HepG2 (cell line): Measurements from ENCODE around the gene NEK3. TPM values are rescaled to one million over a fixed set of nuclear protein-coding genes. Genes with fewer than 3 reads are reported as not detected.

Source experiments
- EEA1 ChIP-seq: sonication (generic); formaldehyde crosslinking; IDR thresholded peaks from 2 replicates; pipeline ENCODE4 v1.5.1; 2020; ENCODE audit warnings: mild to moderate bottlenecking, missing genetic modification reagents, borderline replicate concordance
- KAT7 ChIP-seq: IDR thresholded peaks from 2 replicates; pipeline ENCODE4 v1.6.1; 2018; ENCODE audit warnings: borderline replicate concordance, missing compliant biosample characterization
- MYC ChIP-seq: sonication (generic); formaldehyde crosslinking; IDR thresholded peaks from 2 replicates; pipeline ENCODE4 v1.9.0; 2021; ENCODE audit warnings: missing genetic modification reagents, borderline replicate concordance
- NCOA2 ChIP-seq: sonication (generic); formaldehyde crosslinking; IDR thresholded peaks from 2 replicates; pipeline ENCODE4 v1.8.0; 2022; ENCODE audit warnings: inconsistent platforms
- NR2F6 ChIP-seq, 2 experiments: IDR thresholded peaks; 2 replicates each; pipeline ENCODE4 v1.6.1; 2016; ENCODE audit warnings: antibody characterized with exemption in 1 of 2, mild to moderate bottlenecking in 1 of 2
- PITX1 ChIP-seq: sonication (generic); formaldehyde crosslinking; IDR thresholded peaks from 2 replicates; pipeline ENCODE4 v1.5.1; 2020; ENCODE audit warnings: mild to moderate bottlenecking, missing genetic modification reagents
- POLR2G ChIP-seq: fragments of 200-400 bp; formaldehyde crosslinking; IDR thresholded peaks from 2 replicates; pipeline ENCODE4 v1.6.1; 2018; ENCODE audit warnings: mild to moderate bottlenecking, low read depth, low read length, moderate library complexity
- ZNF382 ChIP-seq: sonication (generic); formaldehyde crosslinking; IDR thresholded peaks from 2 replicates; pipeline ENCODE4 v1.5.0; 2020; ENCODE audit warnings: missing genetic modification reagents, mild to moderate bottlenecking, borderline replicate concordance
- polyA plus RNA-seq, 8 experiments: library from polyadenylated mRNA; depleted of rRNA in 3 of 8; stranded (reverse) in 7 of 8; unstranded in 1 of 8; fragments of >200 nt; fragmentation: Illumina TruSeq in 4 of 8; extraction: Trizol in 4 of 8; gene quantifications; 2 replicates each; pipeline versions ENCODE4 v1.2.1 to v1.2.3, GENCODE V29; 2011 to 2016; ENCODE audit warnings: low read depth in 4 of 8, missing spikeins in 1 of 8, mixed read lengths in 1 of 8; ENCODE audit not compliant: insufficient read depth in 1 of 8
- total RNA-seq, 5 experiments: library from RNA; depleted of rRNA; stranded (reverse); fragments of >200 nt; fragmentation: Illumina TruSeq; extraction: Trizol; gene quantifications; 2 replicates each; pipeline ENCODE4 v1.2.3, GENCODE V29; 2016; ENCODE audit warnings: low read depth in 1 of 5
- TF ChIP-seq, protein P1 (sequence below): sonication (generic); formaldehyde crosslinking; IDR thresholded peaks from 2 replicates; pipeline ENCODE4 v1.5.1; 2020; ENCODE audit warnings: mild to moderate bottlenecking, missing genetic modification reagents, borderline replicate concordance
- TF ChIP-seq, protein P2 (sequence below): sonication (generic); formaldehyde crosslinking; IDR thresholded peaks from 2 replicates; pipeline ENCODE4 v1.5.0; 2020; ENCODE audit warnings: missing genetic modification reagents
- TF ChIP-seq, protein P3 (sequence below): sonication (generic); formaldehyde crosslinking; IDR thresholded peaks from 2 replicates; pipeline ENCODE4 v1.4.0; 2020; ENCODE audit warnings: missing genetic modification reagents
- TF ChIP-seq, protein P4 (sequence below): fragments of 450-650 bp; IDR thresholded peaks from 2 replicates; pipeline ENCODE4 v1.6.1; 2017; ENCODE audit warnings: mild to moderate bottlenecking
- TF ChIP-seq, protein P5 (sequence below): sonication (generic); formaldehyde crosslinking; conservative IDR thresholded peaks from 2 replicates; pipeline ENCODE4 v1.4.0; 2020; ENCODE audit warnings: missing genetic modification reagents
- TF ChIP-seq, protein P6 (sequence below): fragments of 450-650 bp; IDR thresholded peaks from 2 replicates; pipeline ENCODE4 v1.6.1; 2017

NEK3 gene
- total and polyA plus RNA-seq, 2 of the 13 experiments (the other 11 are each of a cell fraction or from before 2014, with no cell fraction given), result 36.7 to 68.2 TPM

DNA sequence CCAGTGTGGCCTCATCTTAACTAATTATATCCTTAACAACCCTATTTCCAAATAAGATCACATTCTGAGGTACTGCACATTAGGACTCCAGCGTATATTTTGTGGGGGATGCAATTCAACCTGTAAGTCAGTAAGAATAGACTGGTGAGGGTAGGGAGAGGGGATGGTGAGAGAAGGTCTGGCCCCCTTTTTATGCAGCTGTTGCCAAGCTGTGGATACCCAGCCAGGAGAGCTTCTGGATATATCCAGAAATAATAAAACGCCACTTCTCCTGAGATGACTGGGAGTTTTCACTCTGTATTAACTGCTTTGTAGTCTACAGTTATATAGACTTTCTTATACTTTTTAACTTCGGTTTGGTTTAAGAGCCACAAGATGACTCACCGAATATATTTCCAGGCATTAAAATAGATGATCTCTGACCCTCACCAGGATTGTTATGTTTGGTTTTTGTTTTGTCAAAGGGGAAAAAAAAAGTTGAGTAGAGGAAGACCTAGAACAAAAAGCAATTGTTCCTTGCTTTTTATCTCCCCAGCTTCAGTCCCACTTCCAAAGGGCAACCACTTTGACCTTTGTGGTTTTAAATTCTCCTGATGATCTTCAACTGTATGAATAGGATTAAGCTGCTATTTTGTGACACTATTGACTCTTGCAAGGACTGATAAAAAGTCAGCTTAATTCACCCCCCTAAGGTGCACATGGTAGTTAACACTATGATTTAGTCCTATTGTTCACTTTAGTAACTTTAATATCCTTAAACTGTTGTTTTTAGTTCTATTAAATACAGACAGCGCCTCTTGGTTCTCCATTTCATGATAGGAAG is 3.1 kb upstream of the NEK3 start (continued):
- TF ChIP-seq, protein P1, sequence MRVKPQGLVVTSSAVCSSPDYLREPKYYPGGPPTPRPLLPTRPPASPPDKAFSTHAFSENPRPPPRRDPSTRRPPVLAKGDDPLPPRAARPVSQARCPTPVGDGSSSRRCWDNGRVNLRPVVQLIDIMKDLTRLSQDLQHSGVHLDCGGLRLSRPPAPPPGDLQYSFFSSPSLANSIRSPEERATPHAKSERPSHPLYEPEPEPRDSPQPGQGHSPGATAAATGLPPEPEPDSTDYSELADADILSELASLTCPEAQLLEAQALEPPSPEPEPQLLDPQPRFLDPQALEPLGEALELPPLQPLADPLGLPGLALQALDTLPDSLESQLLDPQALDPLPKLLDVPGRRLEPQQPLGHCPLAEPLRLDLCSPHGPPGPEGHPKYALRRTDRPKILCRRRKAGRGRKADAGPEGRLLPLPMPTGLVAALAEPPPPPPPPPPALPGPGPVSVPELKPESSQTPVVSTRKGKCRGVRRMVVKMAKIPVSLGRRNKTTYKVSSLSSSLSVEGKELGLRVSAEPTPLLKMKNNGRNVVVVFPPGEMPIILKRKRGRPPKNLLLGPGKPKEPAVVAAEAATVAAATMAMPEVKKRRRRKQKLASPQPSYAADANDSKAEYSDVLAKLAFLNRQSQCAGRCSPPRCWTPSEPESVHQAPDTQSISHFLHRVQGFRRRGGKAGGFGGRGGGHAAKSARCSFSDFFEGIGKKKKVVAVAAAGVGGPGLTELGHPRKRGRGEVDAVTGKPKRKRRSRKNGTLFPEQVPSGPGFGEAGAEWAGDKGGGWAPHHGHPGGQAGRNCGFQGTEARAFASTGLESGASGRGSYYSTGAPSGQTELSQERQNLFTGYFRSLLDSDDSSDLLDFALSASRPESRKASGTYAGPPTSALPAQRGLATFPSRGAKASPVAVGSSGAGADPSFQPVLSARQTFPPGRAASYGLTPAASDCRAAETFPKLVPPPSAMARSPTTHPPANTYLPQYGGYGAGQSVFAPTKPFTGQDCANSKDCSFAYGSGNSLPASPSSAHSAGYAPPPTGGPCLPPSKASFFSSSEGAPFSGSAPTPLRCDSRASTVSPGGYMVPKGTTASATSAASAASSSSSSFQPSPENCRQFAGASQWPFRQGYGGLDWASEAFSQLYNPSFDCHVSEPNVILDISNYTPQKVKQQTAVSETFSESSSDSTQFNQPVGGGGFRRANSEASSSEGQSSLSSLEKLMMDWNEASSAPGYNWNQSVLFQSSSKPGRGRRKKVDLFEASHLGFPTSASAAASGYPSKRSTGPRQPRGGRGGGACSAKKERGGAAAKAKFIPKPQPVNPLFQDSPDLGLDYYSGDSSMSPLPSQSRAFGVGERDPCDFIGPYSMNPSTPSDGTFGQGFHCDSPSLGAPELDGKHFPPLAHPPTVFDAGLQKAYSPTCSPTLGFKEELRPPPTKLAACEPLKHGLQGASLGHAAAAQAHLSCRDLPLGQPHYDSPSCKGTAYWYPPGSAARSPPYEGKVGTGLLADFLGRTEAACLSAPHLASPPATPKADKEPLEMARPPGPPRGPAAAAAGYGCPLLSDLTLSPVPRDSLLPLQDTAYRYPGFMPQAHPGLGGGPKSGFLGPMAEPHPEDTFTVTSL (CRISPR knock-in tag), result peak; percentile 28; the same call in 1 of the 2 replicates
- no peak for TF ChIP-seq MYC (CRISPR knock-in tag)
- TF ChIP-seq KAT7 (CRISPR knock-in tag), result no peak
- TF ChIP-seq, protein P2, sequence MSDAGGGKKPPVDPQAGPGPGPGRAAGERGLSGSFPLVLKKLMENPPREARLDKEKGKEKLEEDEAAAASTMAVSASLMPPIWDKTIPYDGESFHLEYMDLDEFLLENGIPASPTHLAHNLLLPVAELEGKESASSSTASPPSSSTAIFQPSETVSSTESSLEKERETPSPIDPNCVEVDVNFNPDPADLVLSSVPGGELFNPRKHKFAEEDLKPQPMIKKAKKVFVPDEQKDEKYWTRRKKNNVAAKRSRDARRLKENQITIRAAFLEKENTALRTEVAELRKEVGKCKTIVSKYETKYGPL (CRISPR knock-in tag), result no peak
- TF ChIP-seq, protein P3, sequence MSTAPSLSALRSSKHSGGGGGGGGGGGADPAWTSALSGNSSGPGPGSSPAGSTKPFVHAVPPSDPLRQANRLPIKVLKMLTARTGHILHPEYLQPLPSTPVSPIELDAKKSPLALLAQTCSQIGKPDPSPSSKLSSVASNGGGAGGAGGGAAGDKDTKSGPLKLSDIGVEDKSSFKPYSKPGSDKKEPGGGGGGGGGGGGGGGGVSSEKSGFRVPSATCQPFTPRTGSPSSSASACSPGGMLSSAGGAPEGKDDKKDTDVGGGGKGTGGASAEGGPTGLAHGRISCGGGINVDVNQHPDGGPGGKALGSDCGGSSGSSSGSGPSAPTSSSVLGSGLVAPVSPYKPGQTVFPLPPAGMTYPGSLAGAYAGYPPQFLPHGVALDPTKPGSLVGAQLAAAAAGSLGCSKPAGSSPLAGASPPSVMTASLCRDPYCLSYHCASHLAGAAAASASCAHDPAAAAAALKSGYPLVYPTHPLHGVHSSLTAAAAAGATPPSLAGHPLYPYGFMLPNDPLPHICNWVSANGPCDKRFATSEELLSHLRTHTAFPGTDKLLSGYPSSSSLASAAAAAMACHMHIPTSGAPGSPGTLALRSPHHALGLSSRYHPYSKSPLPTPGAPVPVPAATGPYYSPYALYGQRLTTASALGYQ (CRISPR knock-in tag), result peak; percentile 79
- TF ChIP-seq, protein P4, sequence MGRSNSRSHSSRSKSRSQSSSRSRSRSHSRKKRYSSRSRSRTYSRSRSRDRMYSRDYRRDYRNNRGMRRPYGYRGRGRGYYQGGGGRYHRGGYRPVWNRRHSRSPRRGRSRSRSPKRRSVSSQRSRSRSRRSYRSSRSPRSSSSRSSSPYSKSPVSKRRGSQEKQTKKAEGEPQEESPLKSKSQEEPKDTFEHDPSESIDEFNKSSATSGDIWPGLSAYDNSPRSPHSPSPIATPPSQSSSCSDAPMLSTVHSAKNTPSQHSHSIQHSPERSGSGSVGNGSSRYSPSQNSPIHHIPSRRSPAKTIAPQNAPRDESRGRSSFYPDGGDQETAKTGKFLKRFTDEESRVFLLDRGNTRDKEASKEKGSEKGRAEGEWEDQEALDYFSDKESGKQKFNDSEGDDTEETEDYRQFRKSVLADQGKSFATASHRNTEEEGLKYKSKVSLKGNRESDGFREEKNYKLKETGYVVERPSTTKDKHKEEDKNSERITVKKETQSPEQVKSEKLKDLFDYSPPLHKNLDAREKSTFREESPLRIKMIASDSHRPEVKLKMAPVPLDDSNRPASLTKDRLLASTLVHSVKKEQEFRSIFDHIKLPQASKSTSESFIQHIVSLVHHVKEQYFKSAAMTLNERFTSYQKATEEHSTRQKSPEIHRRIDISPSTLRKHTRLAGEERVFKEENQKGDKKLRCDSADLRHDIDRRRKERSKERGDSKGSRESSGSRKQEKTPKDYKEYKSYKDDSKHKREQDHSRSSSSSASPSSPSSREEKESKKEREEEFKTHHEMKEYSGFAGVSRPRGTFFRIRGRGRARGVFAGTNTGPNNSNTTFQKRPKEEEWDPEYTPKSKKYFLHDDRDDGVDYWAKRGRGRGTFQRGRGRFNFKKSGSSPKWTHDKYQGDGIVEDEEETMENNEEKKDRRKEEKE, result no peak
- peak; percentile 44; the same call in 1 of the 2 replicates for TF ChIP-seq POLR2G
- TF ChIP-seq, protein P5, sequence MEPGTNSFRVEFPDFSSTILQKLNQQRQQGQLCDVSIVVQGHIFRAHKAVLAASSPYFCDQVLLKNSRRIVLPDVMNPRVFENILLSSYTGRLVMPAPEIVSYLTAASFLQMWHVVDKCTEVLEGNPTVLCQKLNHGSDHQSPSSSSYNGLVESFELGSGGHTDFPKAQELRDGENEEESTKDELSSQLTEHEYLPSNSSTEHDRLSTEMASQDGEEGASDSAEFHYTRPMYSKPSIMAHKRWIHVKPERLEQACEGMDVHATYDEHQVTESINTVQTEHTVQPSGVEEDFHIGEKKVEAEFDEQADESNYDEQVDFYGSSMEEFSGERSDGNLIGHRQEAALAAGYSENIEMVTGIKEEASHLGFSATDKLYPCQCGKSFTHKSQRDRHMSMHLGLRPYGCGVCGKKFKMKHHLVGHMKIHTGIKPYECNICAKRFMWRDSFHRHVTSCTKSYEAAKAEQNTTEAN (CRISPR knock-in tag), result no peak
- TF ChIP-seq, protein P6, sequence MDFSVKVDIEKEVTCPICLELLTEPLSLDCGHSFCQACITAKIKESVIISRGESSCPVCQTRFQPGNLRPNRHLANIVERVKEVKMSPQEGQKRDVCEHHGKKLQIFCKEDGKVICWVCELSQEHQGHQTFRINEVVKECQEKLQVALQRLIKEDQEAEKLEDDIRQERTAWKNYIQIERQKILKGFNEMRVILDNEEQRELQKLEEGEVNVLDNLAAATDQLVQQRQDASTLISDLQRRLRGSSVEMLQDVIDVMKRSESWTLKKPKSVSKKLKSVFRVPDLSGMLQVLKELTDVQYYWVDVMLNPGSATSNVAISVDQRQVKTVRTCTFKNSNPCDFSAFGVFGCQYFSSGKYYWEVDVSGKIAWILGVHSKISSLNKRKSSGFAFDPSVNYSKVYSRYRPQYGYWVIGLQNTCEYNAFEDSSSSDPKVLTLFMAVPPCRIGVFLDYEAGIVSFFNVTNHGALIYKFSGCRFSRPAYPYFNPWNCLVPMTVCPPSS, result no peak
- TF ChIP-seq EEA1, result no peak
- TF ChIP-seq NCOA2 (CRISPR knock-in tag), result peak; percentile 91
- TF ChIP-seq NR2F6 (IDR thresholded peaks at IDR 0.05), result peak; percentile 99
- peak; percentile 98 for TF ChIP-seq NR2F6 (CRISPR knock-in tag; IDR thresholded peaks at IDR 0.05)
- TF ChIP-seq ZNF382 (CRISPR knock-in tag), result no peak
- peak; percentile 76 for TF ChIP-seq PITX1 (CRISPR knock-in tag)
